KG1 (cell line): ENCODE measurements around the gene AANAT.

Source experiments
- DNase-seq: peaks from one replicate; lab custom pipeline; 2025; lab: John Stamatoyannopoulos, UW

Gene AANAT

DNA sequence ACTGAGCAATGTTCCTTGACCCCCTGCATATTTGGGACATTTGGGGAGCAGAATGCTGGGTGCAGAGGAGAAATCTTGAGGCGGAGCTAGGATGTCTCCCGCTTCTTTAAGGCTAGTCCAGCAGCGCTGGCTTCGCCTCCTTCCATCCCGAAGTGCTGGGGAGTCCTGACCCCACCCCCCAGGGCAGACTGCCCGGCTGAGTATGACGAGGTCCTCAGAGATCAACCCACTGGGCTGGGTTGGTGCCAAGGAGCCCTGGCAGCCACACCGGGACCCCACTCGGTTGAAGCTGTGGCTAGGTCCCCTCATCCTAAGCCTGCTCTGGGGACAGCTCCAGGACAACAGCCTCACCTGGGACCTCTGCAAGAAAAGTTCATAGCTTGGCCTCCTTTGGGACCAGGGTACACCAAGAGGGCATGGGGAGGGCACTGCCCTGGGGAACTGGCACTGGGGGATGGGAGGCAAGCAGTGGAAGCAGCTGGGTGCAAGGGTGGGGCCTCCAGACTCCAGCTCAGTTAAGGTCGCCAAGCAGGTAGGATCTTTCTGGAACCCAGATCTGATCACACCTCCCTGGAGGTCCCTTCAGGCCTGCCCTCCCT lies 22.8 kb downstream of the AANAT start:
- no peak for DNase-seq

- no peak for DNase-seq
These were observed 24.1 kb downstream of the AANAT start for GRCh38 chr17:76491271-76492122.

GRCh38 chr17:76492123-76492988 lies 25.0 kb downstream of the AANAT start:
- no peak for DNase-seq

DNA sequence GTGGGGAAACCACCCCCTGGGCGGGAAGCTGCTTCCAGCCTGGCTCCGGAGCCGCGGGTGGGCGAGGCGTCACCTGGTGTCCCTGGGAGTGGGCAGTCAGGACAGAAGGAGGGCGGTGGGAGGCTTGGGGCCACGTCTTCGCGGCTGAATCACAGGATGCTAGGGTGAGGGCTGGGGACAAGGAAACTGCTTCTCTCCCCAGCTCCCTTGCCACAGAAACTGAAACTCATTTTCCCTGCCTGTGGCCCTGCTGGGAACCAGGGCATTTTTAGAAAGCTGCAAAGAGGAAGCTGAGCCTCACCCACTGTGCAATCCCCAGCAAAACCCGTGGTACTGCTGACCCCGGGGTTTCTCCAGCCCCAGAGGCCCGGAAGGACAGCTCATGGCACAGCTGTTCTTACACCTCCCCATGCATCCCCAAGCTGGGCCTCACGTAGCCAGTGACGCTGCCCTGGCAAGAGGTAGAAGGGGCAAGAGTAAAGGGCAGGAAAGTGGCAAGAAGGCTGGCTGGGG lies 25.6 kb downstream of the AANAT start:
- peak; percentile 45 for DNase-seq

GRCh38 chr17:76493505-76494167 lies 26.2 kb downstream of the AANAT start:
- DNase-seq: no peak

DNA sequence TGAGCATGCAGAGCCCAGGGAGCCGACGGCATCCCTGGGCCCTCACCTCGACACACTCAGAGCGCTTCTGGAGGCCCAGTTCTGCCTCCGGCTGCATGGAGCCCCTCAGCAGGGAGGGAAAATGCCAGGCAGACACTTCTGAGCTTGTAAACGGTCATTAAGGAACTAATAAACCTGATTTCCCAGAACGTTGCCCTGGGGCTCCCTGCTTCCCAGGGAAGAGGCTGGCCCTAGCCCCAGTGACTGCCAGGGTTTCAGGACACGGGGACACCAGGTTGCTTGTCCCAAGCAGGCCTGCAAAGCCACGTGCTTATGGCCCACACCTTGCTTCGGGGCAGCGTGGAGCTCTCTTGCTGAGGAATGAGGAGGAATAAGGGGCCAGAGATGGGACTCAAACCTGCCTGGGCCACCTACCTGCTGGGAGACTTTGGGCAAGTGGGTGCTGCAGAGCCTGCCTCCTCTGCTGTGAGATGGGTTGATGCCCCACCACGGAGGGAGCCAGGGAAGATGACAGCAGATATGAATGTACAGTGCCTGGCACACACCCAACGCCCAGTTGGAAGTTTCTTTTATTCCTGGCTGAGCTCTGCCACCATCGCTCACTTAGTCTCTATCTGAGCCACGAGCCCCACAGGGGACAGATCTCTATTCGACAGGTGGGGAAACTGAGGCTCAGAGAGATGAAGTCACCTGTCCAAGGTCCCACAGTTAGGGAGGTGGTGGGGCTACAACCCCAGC lies 28.4 kb downstream of the AANAT start:
- DNase-seq: no peak

- DNase-seq: no peak
These were observed 29.1 kb downstream of the AANAT start for GRCh38 chr17:76496464-76496863.

DNA sequence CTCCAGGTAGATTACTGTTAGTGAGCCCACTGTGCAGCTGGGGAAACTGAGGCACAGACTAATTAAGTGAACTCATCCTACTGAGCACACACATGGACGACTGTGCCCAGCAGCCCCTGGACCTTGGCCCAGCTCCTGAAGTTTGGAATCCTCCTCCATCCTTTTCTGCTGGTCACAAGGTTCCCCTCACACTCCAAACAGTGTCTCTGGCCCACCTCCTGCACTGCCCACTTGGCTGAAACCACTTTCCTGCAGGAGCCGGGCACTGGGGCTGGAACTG lies 30.2 kb downstream of the AANAT start:
- no peak for DNase-seq

- no peak for DNase-seq
These were observed 30.8 kb downstream of the AANAT start for GRCh38 chr17:76497979-76498875.

GRCh38 chr17:76498876-76499251 lies 31.5 kb downstream of the AANAT start:
- DNase-seq: no peak

GRCh38 chr17:76499267-76499667 lies 31.9 kb downstream of the AANAT start:
- no peak for DNase-seq

GRCh38 chr17:76500074-76500746 lies 32.8 kb downstream of the AANAT start:
- no peak for DNase-seq

DNA sequence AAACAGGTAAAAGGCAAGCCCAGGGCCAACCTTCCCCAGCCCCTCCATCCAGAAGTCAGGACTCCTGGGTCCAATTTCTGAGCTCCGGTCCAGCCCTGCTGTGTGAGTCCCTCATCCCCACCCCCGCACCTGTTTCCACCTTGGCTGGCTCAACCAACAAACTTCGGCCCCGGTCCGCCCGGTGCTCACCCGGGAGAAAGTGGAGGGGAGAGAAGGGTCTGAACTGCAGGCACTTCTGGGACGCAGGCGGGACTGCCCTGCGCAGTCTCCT lies 33.3 kb downstream of the AANAT start:
- DNase-seq: no peak

DNA sequence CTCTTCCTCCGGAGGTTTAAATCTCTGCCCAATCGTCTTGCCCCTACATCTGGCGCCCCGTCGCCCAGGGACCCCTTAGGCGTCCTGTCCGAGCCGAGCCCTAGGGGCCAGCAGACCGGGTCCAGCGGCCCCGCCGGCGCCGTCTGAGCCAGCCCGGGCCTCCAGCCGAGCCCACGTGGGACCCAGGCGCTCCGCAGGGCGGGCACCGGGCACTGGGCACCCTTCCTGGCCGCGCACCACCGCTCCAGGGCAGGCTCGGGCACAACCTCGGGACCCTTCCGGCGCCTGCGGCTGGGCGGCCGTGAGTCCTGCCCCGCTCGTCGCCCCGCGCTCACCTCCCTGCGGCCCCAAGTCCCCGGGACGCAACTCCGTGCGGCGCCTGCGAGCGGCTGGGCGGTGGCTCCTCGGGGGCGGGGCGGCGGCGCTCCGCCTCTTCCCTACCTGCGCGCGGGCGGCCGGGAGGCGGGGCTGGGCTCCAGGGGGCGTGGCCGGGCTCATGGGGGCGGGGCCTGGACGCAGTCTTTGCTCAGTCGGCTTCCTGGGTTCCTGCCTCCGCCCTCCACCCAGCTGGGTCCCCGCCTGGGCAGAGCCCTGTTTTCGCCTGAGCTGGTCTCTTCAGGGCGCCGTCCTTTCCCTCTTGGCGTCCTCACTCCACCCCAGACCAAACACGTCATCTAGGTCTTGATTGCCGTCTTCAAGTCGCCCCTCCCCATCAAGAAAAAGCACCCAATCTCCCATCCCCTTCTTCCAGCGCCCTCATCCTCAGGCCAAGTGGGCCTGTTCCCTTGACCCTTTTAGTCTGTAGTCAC lies 33.8 kb downstream of the AANAT start, which contains the start of gene RHBDF2:
TSS of gene RHBDF2 (minus strand) at position 406 of the 809 bp plus-strand sequence. CDS start 19,899 bp downstream, outside the sequence.
- peak; percentile 63 for DNase-seq

- DNase-seq: no peak
These were observed 34.5 kb downstream of the AANAT start for GRCh38 chr17:76501827-76502307.

DNA sequence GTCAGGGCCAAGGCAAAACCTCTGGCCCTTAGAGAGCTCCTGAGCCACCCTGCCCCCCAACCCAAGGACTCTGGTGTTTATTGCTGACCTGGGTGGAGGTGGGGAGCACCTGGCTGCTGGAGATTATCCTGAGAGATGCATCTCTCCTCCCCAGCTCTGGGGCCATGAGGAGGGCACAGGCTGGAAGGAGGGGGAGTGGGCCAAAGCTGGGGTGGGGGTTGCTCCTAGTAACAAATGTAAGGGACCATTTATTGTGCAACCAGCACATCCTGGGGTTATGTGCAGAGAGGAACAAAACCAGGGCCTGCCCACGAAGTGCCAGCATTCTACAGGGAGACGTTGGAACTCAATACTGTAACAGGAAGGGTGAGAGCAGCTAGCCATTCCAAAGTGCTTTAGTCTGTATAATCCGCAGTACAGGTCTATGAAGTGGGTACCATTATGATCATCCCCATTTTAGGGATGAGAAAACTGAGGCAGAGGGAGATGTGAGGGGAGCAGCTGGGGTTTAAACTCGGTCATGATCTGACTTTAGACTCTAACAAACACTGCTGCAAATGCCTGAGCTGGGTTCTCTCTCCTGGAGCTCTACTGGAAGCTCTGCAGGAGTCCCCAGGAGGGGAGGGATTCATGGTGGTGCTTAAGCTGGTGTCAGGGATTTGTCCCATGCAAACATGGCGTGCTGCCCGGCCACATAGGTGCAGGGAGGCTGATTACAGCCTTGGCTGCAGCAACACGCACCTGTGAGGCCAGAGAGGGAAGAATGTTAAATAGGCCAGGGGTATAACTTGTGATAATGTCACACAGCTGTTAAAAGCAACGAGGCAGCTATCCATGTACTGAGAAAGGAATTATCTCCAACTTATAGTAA lies 35.2 kb downstream of the AANAT start:
- no peak for DNase-seq

DNA sequence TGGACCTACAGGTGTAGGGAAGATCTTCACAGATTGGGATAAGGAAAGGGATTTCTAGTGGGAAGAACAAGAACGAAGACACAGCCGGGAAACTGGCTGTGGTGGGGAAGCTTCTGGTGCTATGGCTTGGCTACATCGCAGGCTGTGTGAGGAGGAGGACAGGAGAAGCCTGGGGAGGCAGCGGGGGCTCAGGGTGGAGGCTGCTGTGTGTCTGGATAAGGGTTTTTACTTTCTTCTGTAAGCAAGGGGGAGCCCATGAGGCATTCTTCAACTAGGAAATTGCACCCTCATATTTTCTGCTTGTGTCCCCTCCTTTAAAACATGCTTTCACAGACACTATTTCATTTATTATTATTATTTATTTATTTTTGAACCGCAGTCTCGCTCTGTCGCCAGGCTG lies 36.7 kb downstream of the AANAT start:
- DNase-seq: no peak
